Measurements from ENCODE around the gene BABAM1. TPM values are rescaled to one million over a fixed set of nuclear protein-coding genes. Genes with fewer than 3 reads are reported as not detected.
A peak's percentile ranks its signal among the peaks of the same experiment; 100 is the strongest.

BABAM1 gene
- total RNA-seq, 1 donor from 2014 or later = 58.4 TPM

- no peak for ATAC-seq
- no peak overlapping the region for H3K4me3 ChIP-seq
- intact Hi-C loops (cut with DNase I) = no loop called here
- DNase-seq = no peak
- no peak overlapping the region for H3K27ac ChIP-seq
- TF ChIP-seq CTCF (IDR thresholded peaks at IDR 0.05) = no peak
- H3K4me1 ChIP-seq = peaks cover 4% of the 10 kb centered on the region
- H3K27me3 ChIP-seq (ENCODE audit: low read depth) = no peaks in the 10 kb centered on the region
- H3K9me3 ChIP-seq = no peaks in the 10 kb centered on the region
- H3K36me3 ChIP-seq = peaks cover 35% of the 10 kb centered on the region
Observed at GRCh38 chr19:17322854-17323253, 55.6 kb downstream of the BABAM1 start.

GRCh38 chr19:17323300-17323963 lies 56.2 kb downstream of the BABAM1 start:
- Histone ChIP-seq H3K27me3 (ENCODE audit: low read depth) (no peaks in the 10 kb centered on the region), H3K4me1 (peaks cover 4% of the 10 kb centered on the region), H3K9me3 (no peaks in the 10 kb centered on the region), H3K4me3 (no peak overlapping the region), H3K36me3 (peaks cover 35% of the 10 kb centered on the region), H3K27ac (no peak overlapping the region)
- ATAC-seq = no peak
- TF ChIP-seq CTCF (IDR thresholded peaks at IDR 0.05) = no peak
- intact Hi-C loops (cut with DNase I) = no loop called here
- DNase-seq = no peak

- DNase-seq (peak; percentile 70), ATAC-seq (no peak)
- Histone ChIP-seq H3K27me3 (ENCODE audit: low read depth) (peaks cover under 1% of the 10 kb centered on the region), H3K27ac (no peak overlapping the region), H3K36me3 (peaks cover 33% of the 10 kb centered on the region), H3K4me1 (peaks cover 6% of the 10 kb centered on the region), H3K4me3 (no peak overlapping the region), H3K9me3 (no peaks in the 10 kb centered on the region)
- intact Hi-C loops (cut with DNase I) = no loop called here
- no peak for TF ChIP-seq CTCF (IDR thresholded peaks at IDR 0.05)
Observed at GRCh38 chr19:17323964-17324332, 56.7 kb downstream of the BABAM1 start.

GRCh38 chr19:17324357-17325114 lies 57.3 kb downstream of the BABAM1 start:
- H3K4me1 ChIP-seq = peaks cover 12% of the 10 kb centered on the region
- H3K4me3 ChIP-seq = no peak overlapping the region
- peaks cover 6% of the 10 kb centered on the region for H3K27me3 ChIP-seq (ENCODE audit: low read depth)
- DNase-seq = no peak
- peaks cover 27% of the 10 kb centered on the region for H3K36me3 ChIP-seq
- no peaks in the 10 kb centered on the region for H3K9me3 ChIP-seq
- H3K27ac ChIP-seq = no peak overlapping the region
- ATAC-seq = no peak
- TF ChIP-seq CTCF (IDR thresholded peaks at IDR 0.05) = no peak
- intact Hi-C loops (cut with DNase I) = no loop called here

GRCh38 chr19:17325133-17325532 lies 57.9 kb downstream of the BABAM1 start:
- peaks cover 21% of the 10 kb centered on the region for H3K36me3 ChIP-seq
- intact Hi-C loops (cut with DNase I) = no loop called here
- peaks cover 9% of the 10 kb centered on the region for H3K27me3 ChIP-seq (ENCODE audit: low read depth)
- H3K4me3 ChIP-seq = no peak overlapping the region
- H3K4me1 ChIP-seq = peaks cover 14% of the 10 kb centered on the region
- no peak for TF ChIP-seq CTCF (IDR thresholded peaks at IDR 0.05)
- H3K27ac ChIP-seq = no peak overlapping the region
- no peaks in the 10 kb centered on the region for H3K9me3 ChIP-seq
- no peak for DNase-seq
- no peak for ATAC-seq
